ENCODE measurements around the gene DAPK1.

The DAPK1 gene

DNA sequence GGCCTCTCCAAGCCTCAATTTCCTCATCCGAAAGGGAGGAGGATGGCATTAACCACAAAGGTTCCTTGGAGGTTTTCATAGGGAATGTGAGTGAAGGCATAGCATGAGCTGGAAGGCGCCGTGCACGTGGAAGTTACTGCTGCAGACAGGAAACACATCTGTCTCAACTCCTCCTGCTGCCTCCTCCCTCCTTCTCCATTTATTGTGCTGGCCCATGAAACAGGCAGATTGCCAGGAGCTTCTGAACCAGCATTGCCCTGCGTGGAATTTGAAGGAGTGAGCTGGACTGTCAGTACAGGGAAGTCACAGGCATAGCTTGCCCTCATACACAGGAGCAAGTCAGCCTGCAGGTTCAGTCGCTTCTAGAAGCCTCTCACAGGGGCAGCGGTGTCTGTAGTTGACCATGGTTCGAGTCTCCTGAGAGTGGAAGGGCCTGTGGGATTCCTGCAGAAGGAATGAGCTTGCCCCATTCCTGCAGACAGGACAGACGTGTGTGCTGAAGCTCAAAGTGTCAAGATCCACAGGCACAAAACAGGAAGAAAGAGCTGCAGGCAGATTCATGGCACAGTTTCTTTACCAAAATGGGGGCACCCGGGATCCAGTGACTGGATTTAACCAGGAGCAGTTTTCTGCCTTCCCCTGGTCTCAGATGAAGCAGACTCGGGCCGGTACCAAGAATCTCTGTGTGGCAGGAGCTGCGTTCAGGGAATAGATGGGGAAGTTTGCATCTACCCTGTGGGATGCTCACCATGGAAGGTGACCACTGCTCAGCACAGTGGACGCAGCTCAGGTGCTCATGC lies 179.5 kb downstream of the DAPK1 start:
- peak; percentile 64 to 73 for DNase-seq (ENCODE audit: low read depth in 2 of 2)
- TF ChIP-seq CTCF (IDR thresholded peaks at IDR 0.05; ENCODE audit: low read depth, low read length): no peak

DNA sequence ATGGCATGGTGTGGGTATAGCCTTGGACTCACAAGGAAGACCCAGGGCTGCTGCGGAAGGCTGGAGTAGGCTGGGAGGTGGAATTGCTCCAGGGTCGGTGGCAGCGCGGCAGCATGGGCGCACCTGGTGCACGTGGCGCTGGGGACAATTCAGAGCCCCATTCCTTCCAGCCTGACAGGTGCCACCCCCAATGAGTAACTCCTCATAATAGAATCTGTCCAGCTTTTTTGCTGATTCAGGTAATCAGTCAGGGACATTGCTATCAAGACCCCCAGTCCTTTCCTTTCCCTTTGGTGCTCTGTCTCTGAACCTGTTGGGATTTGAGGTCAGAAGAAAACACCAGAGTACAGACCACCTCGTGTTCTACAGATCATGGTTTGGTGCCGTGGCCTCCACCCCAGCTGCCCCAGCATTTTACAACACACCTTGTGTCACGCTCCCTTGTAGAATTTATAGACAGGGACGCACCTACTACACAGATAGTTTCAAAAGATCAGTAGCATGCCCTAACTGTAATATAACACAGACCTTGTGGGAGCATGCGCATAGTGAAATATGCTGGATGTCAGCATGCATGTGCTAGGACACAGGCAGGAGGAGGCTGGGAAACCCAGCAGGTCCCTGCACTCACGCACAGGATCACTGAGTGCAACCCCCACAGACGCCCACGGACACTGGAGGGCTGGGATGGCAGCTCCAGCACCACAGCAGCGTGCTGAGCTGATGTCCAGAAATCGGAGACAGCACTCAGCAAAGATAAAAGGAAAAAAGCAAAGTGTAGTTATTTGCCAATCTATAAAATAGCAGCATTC lies 180.3 kb downstream of the DAPK1 start:
- TF ChIP-seq CTCF (IDR thresholded peaks at IDR 0.05; ENCODE audit: low read depth, low read length): no peak
- DNase-seq (ENCODE audit: low read depth in 2 of 2): no peak

More for the DNA sequence above, 179.5 kb downstream of the DAPK1 start:
- H3K4me3 ChIP-seq (replicated peaks in 1 of 2; ENCODE audit: low read depth in 2 of 2, low read length in 2 of 2): no peak overlapping the region

GRCh38 chr9:87678650-87679355 lies 181.1 kb downstream of the DAPK1 start:
- H3K4me3 ChIP-seq (replicated peaks in 1 of 2; ENCODE audit: low read depth in 2 of 2, low read length in 2 of 2): no peak overlapping the region
- peak; percentile 84 for TF ChIP-seq CTCF (IDR thresholded peaks at IDR 0.05; ENCODE audit: low read depth, low read length)
- peak; percentile 84 to 88 for DNase-seq (ENCODE audit: low read depth in 2 of 2)

More for the DNA sequence above, 180.3 kb downstream of the DAPK1 start:
- no peak overlapping the region for H3K4me3 ChIP-seq (replicated peaks in 1 of 2; ENCODE audit: low read depth in 2 of 2, low read length in 2 of 2)

GRCh38 chr9:87681271-87682061 lies 183.8 kb downstream of the DAPK1 start:
- DNase-seq (ENCODE audit: low read depth in 2 of 2): no peak
- no peak overlapping the region for H3K4me3 ChIP-seq (replicated peaks in 1 of 2; ENCODE audit: low read depth in 2 of 2, low read length in 2 of 2)
- no peak for TF ChIP-seq CTCF (IDR thresholded peaks at IDR 0.05; ENCODE audit: low read depth, low read length)

DNA sequence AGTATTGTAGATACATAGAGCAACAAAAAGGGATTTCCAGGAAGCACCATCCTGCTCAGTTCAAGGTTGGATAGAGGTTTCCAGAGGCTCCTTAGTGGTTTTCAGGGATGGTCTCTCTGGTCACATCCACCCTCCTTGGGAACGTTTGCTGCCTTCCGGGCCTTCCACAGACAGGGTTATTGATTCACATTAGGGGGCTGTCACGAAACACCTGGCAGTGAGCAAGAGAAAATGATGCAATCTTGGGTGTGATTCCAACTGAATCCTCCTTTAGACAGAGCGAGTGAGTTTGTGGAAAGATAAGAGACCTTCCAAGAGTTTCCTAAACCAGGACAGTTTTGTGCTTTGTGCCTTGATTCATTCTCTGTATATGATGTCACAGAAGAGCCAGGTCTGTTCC lies 184.4 kb downstream of the DAPK1 start:
- H3K4me3 ChIP-seq (replicated peaks in 1 of 2; ENCODE audit: low read depth in 2 of 2, low read length in 2 of 2): no peak overlapping the region
- DNase-seq (ENCODE audit: low read depth in 2 of 2): no peak
- no peak for TF ChIP-seq CTCF (IDR thresholded peaks at IDR 0.05; ENCODE audit: low read depth, low read length)

- no peak for TF ChIP-seq CTCF (IDR thresholded peaks at IDR 0.05; ENCODE audit: low read depth, low read length)
- H3K4me3 ChIP-seq (replicated peaks in 1 of 2; ENCODE audit: low read depth in 2 of 2, low read length in 2 of 2): no peak overlapping the region
- DNase-seq (ENCODE audit: low read depth in 2 of 2): no peak
These were observed 185.0 kb downstream of the DAPK1 start for GRCh38 chr9:87682618-87683017.
